Right atrium auricular region (tissue), 2 donors: ENCODE data around the gene CD1D. TPM values are rescaled to one million over a fixed set of nuclear protein-coding genes. Genes with fewer than 3 reads are reported as not detected.

Source experiments
- DNase-seq: peaks from one replicate; pipeline ENCODE4 v3.0.0-alpha.2; 2019; ENCODE audit warnings: low spot score
- H3K27ac ChIP-seq, 2 donors: fragments of 200-600 bp; sonication (generic); 1 replicate in 1 of 2; 2 replicates in 1 of 2; pipeline ENCODE4 v1.5.1; 2016 to 2019
- H3K27me3 ChIP-seq, 2 donors: fragments of 200-600 bp; sonication (generic); one replicate each; pipeline versions ENCODE4 v1.5.1 to v1.6.0; 2017 to 2019
- H3K36me3 ChIP-seq: fragments of 200-600 bp; sonication (generic); one replicate; pipeline ENCODE4 v1.5.1; 2016
- H3K4me1 ChIP-seq, 2 donors: fragments of 200-600 bp; sonication (generic); one replicate each; pipeline versions ENCODE4 v1.5.1 to v1.6.0; 2017 to 2019
- H3K4me3 ChIP-seq, 2 donors: fragments of 200-600 bp; sonication (generic); 1 replicate in 1 of 2; 2 replicates in 1 of 2; pipeline ENCODE4 v1.5.1; 2017 to 2019; ENCODE audit warnings: mild to moderate bottlenecking in 1 of 2, moderate library complexity in 1 of 2
- H3K9me3 ChIP-seq, 2 donors: fragments of 200-600 bp; sonication (generic); one replicate each; pipeline ENCODE4 v1.5.1; 2019
- CTCF ChIP-seq, 2 donors: fragments of 200-600 bp; sonication (generic); IDR thresholded peaks; one replicate each; pipeline ENCODE4 v1.5.1; 2019; ENCODE audit warnings: antibody characterized with exemption in 2 of 2
- total RNA-seq, 2 donors: library from RNA; depleted of rRNA; stranded (reverse); fragments of >200 nt; gene quantifications; one replicate each; pipeline ENCODE4 v1.1.0, GENCODE V29; 2016

Gene CD1D
- total RNA-seq, 2 donors from 2014 or later: 0.48 to 2.0 TPM

GRCh38 chr1:158227904-158228623 is 47.4 kb downstream of the CD1D start:
- Histone ChIP-seq H3K4me3 (no peak overlapping the region), H3K9me3 (no peaks in the 10 kb centered on the region), H3K27me3 (no peaks in the 10 kb centered on the region), H3K27ac (no peak overlapping the region), H3K4me1 (no peaks in the 10 kb centered on the region), H3K36me3 (no peaks in the 10 kb centered on the region)
- TF ChIP-seq CTCF (IDR thresholded peaks at IDR 0.05): no peak
- no peak for DNase-seq

Other genes with a start within 250 kb of the CD1D start
- 10 to 100 TPM; 12.3 to 21.9 TPM for gene KIRREL1, start 187.2 kb upstream of the CD1D start, total RNA-seq
- gene CD1A, start 73.5 kb downstream of the CD1D start, total RNA-seq: not detected
- gene CD1C, start 109.0 kb downstream of the CD1D start, total RNA-seq: under 1 TPM; 0.31 to 0.44 TPM
- gene CD1B, start 150.6 kb downstream of the CD1D start, total RNA-seq: not detected
- under 1 TPM in 1 of 2 donors, not detected in 1; 0.39 TPM for gene CD1E, start 173.0 kb downstream of the CD1D start, total RNA-seq
- not detected for gene OR10T2, start 218.6 kb downstream of the CD1D start, total RNA-seq
- gene OR10K2, start 245.3 kb downstream of the CD1D start, total RNA-seq: not detected